ENCODE data around the gene ELAVL1. TPM values are rescaled to one million over a fixed set of nuclear protein-coding genes. Genes with fewer than 3 reads are reported as not detected.

The ELAVL1 gene
- total RNA-seq, 1 experiment from 2014 or later = 87.2 TPM

DNA sequence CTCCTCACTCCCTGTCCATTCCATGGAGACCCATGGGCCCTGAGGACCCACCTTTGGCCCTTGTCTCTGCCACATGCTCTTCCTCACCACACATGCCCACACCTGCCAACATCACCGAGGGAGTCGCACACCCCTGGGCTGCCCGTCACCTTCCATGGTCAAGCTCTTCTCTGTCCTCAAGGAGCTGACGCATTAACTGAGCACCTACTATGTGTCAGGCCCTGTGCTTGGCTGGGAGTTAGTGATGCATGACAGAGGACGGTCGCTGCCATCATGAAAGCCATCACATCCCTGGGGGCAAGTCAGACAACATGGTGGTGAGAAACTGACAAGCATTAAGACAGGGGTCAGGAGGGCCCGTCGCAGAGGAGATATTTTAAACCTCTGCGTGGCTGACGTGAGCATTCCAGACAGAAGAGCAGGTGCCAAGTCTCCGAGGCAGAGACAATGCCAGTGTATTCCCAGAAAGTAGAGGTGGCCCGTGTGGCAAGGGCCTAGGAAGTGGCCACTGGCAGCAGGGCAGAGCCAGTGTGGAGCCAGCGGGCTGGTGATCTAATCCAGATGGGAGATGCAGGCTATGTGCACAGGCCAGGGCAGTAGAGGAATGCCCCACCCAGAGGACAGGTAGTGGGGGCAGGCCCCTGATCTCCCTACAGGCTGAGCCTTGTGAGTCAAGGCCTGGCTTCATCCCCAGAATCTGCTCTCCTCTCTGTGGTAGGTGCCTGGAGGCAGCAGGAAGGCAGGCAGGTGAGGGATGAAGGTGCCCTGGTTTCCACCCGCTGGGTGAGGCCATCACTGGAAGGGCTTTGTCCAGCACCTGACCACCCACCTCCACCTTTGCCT, 21.2 kb downstream of the ELAVL1 start:
- H4K20me1 ChIP-seq (ENCODE audit: low read length) = peaks cover 13% of the 10 kb centered on the region; the same call in 1 of the 2 replicates
- CTCF ChIA-PET = no interaction called here
- TF ChIP-seq CTCF (conservative IDR thresholded peaks at IDR 0.05; ENCODE audit: low read depth, low read length) (no peak), EZH2 (IDR thresholded peaks at IDR 0.05; ENCODE audit: low read length, unreplicated experiment) (no peak), EZH2phosphoT487 (IDR thresholded peaks at IDR 0.05; ENCODE audit: borderline replicate concordance, low read length) (no peak)

GRCh38 chr19:7983286-7983950, 22.0 kb downstream of the ELAVL1 start:
- H3K4me1 ChIP-seq (ENCODE audit: insufficient read depth, low read length) = peaks cover 40% of the 10 kb centered on the region
- ChIA-PET CTCF (no interaction called here), POLR2A (ENCODE audit: unreplicated experiment) (no interaction called here)
- no peak overlapping the region for H3K4me3 ChIP-seq (ENCODE audit: low read length)
- TF ChIP-seq CTCF (conservative IDR thresholded peaks at IDR 0.05; ENCODE audit: low read depth, low read length) = no peak
- no peak for TF ChIP-seq EZH2phosphoT487 (IDR thresholded peaks at IDR 0.05; ENCODE audit: borderline replicate concordance, low read length)
- no peak for TF ChIP-seq EZH2 (IDR thresholded peaks at IDR 0.05; ENCODE audit: low read length, unreplicated experiment)
- BruUV-seq (replicated peaks) = no TSS peak
- peaks cover 13% of the 10 kb centered on the region; the same call in 1 of the 2 replicates for H4K20me1 ChIP-seq (ENCODE audit: low read length)
- no peaks in the 10 kb centered on the region for H3K9me2 ChIP-seq (replicated peaks; ENCODE audit: low read length)
- H3K27me3 ChIP-seq (ENCODE audit: low read length) = no peaks in the 10 kb centered on the region
- peaks cover 61% of the 10 kb centered on the region for H3K36me3 ChIP-seq (ENCODE audit: low read depth, low read length)
- no peak for DNase-seq
- ATAC-seq = no peak
- no peak overlapping the region for H3K4me2 ChIP-seq (ENCODE audit: low read length)
- H3K27ac ChIP-seq (ENCODE audit: low read length) = no peak overlapping the region
- no peak overlapping the region for H3K9ac ChIP-seq (ENCODE audit: low read length)
- H2AFZ ChIP-seq (ENCODE audit: low read length) = no peak overlapping the region
- intact Hi-C loops (cut with micrococcal nuclease) = no loop called here
- H3K9me3 ChIP-seq (ENCODE audit: low read length) = no peaks in the 10 kb centered on the region
- peaks cover 66% of the 10 kb centered on the region for H3K79me2 ChIP-seq (ENCODE audit: low read length)
- peaks cover 8% of the 10 kb centered on the region for H3F3A ChIP-seq (ENCODE audit: low read length, unreplicated experiment)

More for the DNA sequence above, 21.2 kb downstream of the ELAVL1 start:
- H3K9me2 ChIP-seq (replicated peaks; ENCODE audit: low read length) = no peaks in the 10 kb centered on the region
- no peak overlapping the region for H3K4me3 ChIP-seq (ENCODE audit: low read length)
- H3K4me2 ChIP-seq (ENCODE audit: low read length) = no peak overlapping the region
- peaks cover 8% of the 10 kb centered on the region for H3F3A ChIP-seq (ENCODE audit: low read length, unreplicated experiment)
- no peak overlapping the region for H2AFZ ChIP-seq (ENCODE audit: low read length)
- no peak for ATAC-seq
- intact Hi-C loops (cut with micrococcal nuclease) = no loop called here
- no TSS peak for BruUV-seq (replicated peaks)
- peak; percentile 64 for DNase-seq
- H3K36me3 ChIP-seq (ENCODE audit: low read depth, low read length) = peaks cover 66% of the 10 kb centered on the region
- H3K4me1 ChIP-seq (ENCODE audit: insufficient read depth, low read length) = peaks cover 48% of the 10 kb centered on the region
- peak overlapping the region; percentile 100 for H3K27ac ChIP-seq (ENCODE audit: low read length)
- H3K79me2 ChIP-seq (ENCODE audit: low read length) = peaks cover 72% of the 10 kb centered on the region
- H3K27me3 ChIP-seq (ENCODE audit: low read length) = no peaks in the 10 kb centered on the region
- no peak overlapping the region for H3K9ac ChIP-seq (ENCODE audit: low read length)
- POLR2A ChIA-PET (ENCODE audit: unreplicated experiment) = no interaction called here
- no peaks in the 10 kb centered on the region for H3K9me3 ChIP-seq (ENCODE audit: low read length)
